Measurements from ENCODE around the gene GPR78. TPM values are rescaled to one million over a fixed set of nuclear protein-coding genes. Genes with fewer than 3 reads are reported as not detected.

GPR78 gene
- total RNA-seq, 1 donor from 2014 or later, result 23.1 TPM

GRCh38 chr4:8546766-8547107 is 33.5 kb upstream of the GPR78 start:
- Histone ChIP-seq H3K4me3 (no peak overlapping the region), H3K27me3 (no peaks in the 10 kb centered on the region), H3K9me3 (no peaks in the 10 kb centered on the region), H3K4me1 (no peaks in the 10 kb centered on the region), H3K36me3 (no peaks in the 10 kb centered on the region), H3K27ac (no peak overlapping the region)
- no peak for DNase-seq (ENCODE audit: extremely low spot score in 2 of 2)
- TF ChIP-seq CTCF (IDR thresholded peaks at IDR 0.05), result no peak
- no peak for TF ChIP-seq POLR2AphosphoS5 (IDR thresholded peaks at IDR 0.05; ENCODE audit: insufficient read depth in 1 of 2, low read depth in 1 of 2)
- no peak for TF ChIP-seq POLR2A (IDR thresholded peaks at IDR 0.05)
- intact Hi-C loops (cut with DNase I), result no loop called here

- intact Hi-C loops (cut with DNase I), result no loop called here
- TF ChIP-seq CTCF (IDR thresholded peaks at IDR 0.05), result no peak
- TF ChIP-seq POLR2AphosphoS5 (IDR thresholded peaks at IDR 0.05; ENCODE audit: insufficient read depth in 1 of 2, low read depth in 1 of 2), result no peak
- TF ChIP-seq POLR2A (IDR thresholded peaks at IDR 0.05), result no peak
- Histone ChIP-seq H3K27ac (no peak overlapping the region), H3K27me3 (no peaks in the 10 kb centered on the region), H3K4me3 (no peak overlapping the region), H3K4me1 (no peaks in the 10 kb centered on the region), H3K36me3 (no peaks in the 10 kb centered on the region), H3K9me3 (no peaks in the 10 kb centered on the region)
- DNase-seq (ENCODE audit: extremely low spot score in 2 of 2), result no peak
Observed at GRCh38 chr4:8547108-8547911, 32.9 kb upstream of the GPR78 start.

- Histone ChIP-seq H3K9me3 (no peaks in the 10 kb centered on the region), H3K4me3 (no peak overlapping the region), H3K27ac (no peak overlapping the region), H3K4me1 (no peaks in the 10 kb centered on the region), H3K27me3 (no peaks in the 10 kb centered on the region), H3K36me3 (no peaks in the 10 kb centered on the region)
- intact Hi-C loops (cut with DNase I), result no loop called here
- TF ChIP-seq CTCF (IDR thresholded peaks at IDR 0.05) (no peak), POLR2A (IDR thresholded peaks at IDR 0.05) (no peak), POLR2AphosphoS5 (IDR thresholded peaks at IDR 0.05; ENCODE audit: insufficient read depth in 1 of 2, low read depth in 1 of 2) (no peak)
- DNase-seq (ENCODE audit: extremely low spot score in 2 of 2), result no peak
Observed at GRCh38 chr4:8547912-8548730, 32.1 kb upstream of the GPR78 start.

GRCh38 chr4:8548731-8549351 is 31.4 kb upstream of the GPR78 start:
- intact Hi-C loops (cut with DNase I), result no loop called here
- H3K27me3 ChIP-seq, result no peaks in the 10 kb centered on the region
- no peaks in the 10 kb centered on the region for H3K4me1 ChIP-seq
- H3K36me3 ChIP-seq, result no peaks in the 10 kb centered on the region
- TF ChIP-seq POLR2AphosphoS5 (IDR thresholded peaks at IDR 0.05; ENCODE audit: insufficient read depth in 1 of 2, low read depth in 1 of 2), result no peak
- TF ChIP-seq CTCF (IDR thresholded peaks at IDR 0.05), result no peak
- no peak for TF ChIP-seq POLR2A (IDR thresholded peaks at IDR 0.05)
- DNase-seq (ENCODE audit: extremely low spot score in 2 of 2), result no peak
- H3K9me3 ChIP-seq, result no peaks in the 10 kb centered on the region
- H3K27ac ChIP-seq, result no peak overlapping the region
- H3K4me3 ChIP-seq, result no peak overlapping the region
